Astrocyte (in vitro differentiated cells and primary cell): ENCODE data around the gene HPGDS. TPM values are rescaled to one million over a fixed set of nuclear protein-coding genes. Genes with fewer than 3 reads are reported as not detected.
A peak's percentile ranks its signal among the peaks of the same experiment; 100 is the strongest.
"Not testable (repeated sequence)": the region's sequence is repeated elsewhere in the genome, so short reads cannot be mapped to it uniquely, and the experiment has no call there.

Experiments
- DNase-seq: peaks from one replicate; pipeline ENCODE4 v3.0.0-alpha.2; 2010; ENCODE audit warnings: low read depth
- FAIRE-seq: peaks from 2 replicates; lab custom pipeline; 2011; peaks lifted over from hg19 to GRCh38; lab: Jason Lieb, UNC
- H2AFZ ChIP-seq: 2 replicates; pipeline ENCODE4 v1.6.0; 2012; ENCODE audit warnings: low read depth, low read length, inconsistent platforms
- H3K27ac ChIP-seq: 2 replicates; pipeline ENCODE4 v1.5.1; 2011; ENCODE audit warnings: low read depth, low read length, inconsistent platforms
- H3K27me3 ChIP-seq: 2 replicates; pipeline ENCODE4 v1.6.0; 2011; ENCODE audit warnings: low read length, inconsistent platforms; ENCODE audit not compliant: insufficient read depth
- H3K36me3 ChIP-seq: 2 replicates; pipeline ENCODE4 v1.5.1; 2011; ENCODE audit warnings: low read length, inconsistent platforms; ENCODE audit not compliant: insufficient read depth
- H3K4me1 ChIP-seq: 2 replicates; pipeline ENCODE4 v1.5.1; 2011; ENCODE audit warnings: low read length, inconsistent platforms; ENCODE audit not compliant: insufficient read depth
- H3K4me2 ChIP-seq: 2 replicates; pipeline ENCODE4 v1.6.0; 2012; ENCODE audit warnings: low read length, inconsistent platforms
- H3K4me3 ChIP-seq: 2 replicates; pipeline ENCODE4 v1.5.1; 2011; ENCODE audit warnings: low read depth, mild to moderate bottlenecking, low read length, inconsistent platforms; ENCODE audit not compliant: insufficient read depth
- H3K79me2 ChIP-seq: 2 replicates; pipeline ENCODE4 v1.6.0; 2012; ENCODE audit warnings: mild to moderate bottlenecking, low read length, inconsistent platforms; ENCODE audit not compliant: insufficient read depth
- H3K9ac ChIP-seq: 2 replicates; pipeline ENCODE4 v1.6.0; 2012; ENCODE audit warnings: mild to moderate bottlenecking, low read length, inconsistent platforms
- H3K9me3 ChIP-seq: 2 replicates; pipeline ENCODE4 v1.5.1; 2012; ENCODE audit warnings: low read depth, mild to moderate bottlenecking, low read length, inconsistent platforms; ENCODE audit not compliant: insufficient read depth
- H4K20me1 ChIP-seq: 2 replicates; pipeline ENCODE4 v1.6.0; 2012; ENCODE audit warnings: low read length, inconsistent platforms; ENCODE audit not compliant: insufficient read depth
- H3K27ac Mint-ChIP-seq: one replicate; pipeline ENCODE4 v1.8.0; 2021; ENCODE audit warnings: mild to moderate bottlenecking, mixed read lengths; ENCODE audit not compliant: unreplicated experiment
- H3K27me3 Mint-ChIP-seq: one replicate; pipeline ENCODE4 v1.8.0; 2021; ENCODE audit warnings: low read depth, mixed read lengths; ENCODE audit not compliant: unreplicated experiment
- H3K36me3 Mint-ChIP-seq: one replicate; pipeline ENCODE4 v1.8.0; 2021; ENCODE audit warnings: low read depth, mixed read lengths; ENCODE audit not compliant: unreplicated experiment
- H3K4me1 Mint-ChIP-seq: one replicate; pipeline ENCODE4 v1.8.0; 2021; ENCODE audit warnings: low read depth, mixed read lengths; ENCODE audit not compliant: unreplicated experiment
- H3K4me3 Mint-ChIP-seq: one replicate; pipeline ENCODE4 v1.8.0; 2021; ENCODE audit warnings: mild to moderate bottlenecking, moderate library complexity, mixed read lengths; ENCODE audit not compliant: unreplicated experiment
- H3K9me3 Mint-ChIP-seq: one replicate; pipeline ENCODE4 v1.8.0; 2021; ENCODE audit warnings: mild to moderate bottlenecking, mixed read lengths; ENCODE audit not compliant: unreplicated experiment
- EZH2 ChIP-seq: IDR thresholded peaks from 2 replicates; pipeline ENCODE4 v1.6.1; 2012; ENCODE audit warnings: mild to moderate bottlenecking, low read length, inconsistent platforms; ENCODE audit not compliant: insufficient read depth
- total RNA-seq: library from RNA; stranded (reverse); gene quantifications from 2 replicates; pipeline ENCODE4 v1.2.1, GENCODE V29; 2021
- TF ChIP-seq, protein P1 (sequence below): IDR thresholded peaks from 2 replicates; pipeline ENCODE4 v1.5.1; 2011; ENCODE audit warnings: low read depth, mild to moderate bottlenecking, inconsistent platforms, low read length, moderate library complexity; ENCODE audit not compliant: insufficient read depth

Gene HPGDS
- total RNA-seq, 1 donor from 2014 or later = not detected

DNA sequence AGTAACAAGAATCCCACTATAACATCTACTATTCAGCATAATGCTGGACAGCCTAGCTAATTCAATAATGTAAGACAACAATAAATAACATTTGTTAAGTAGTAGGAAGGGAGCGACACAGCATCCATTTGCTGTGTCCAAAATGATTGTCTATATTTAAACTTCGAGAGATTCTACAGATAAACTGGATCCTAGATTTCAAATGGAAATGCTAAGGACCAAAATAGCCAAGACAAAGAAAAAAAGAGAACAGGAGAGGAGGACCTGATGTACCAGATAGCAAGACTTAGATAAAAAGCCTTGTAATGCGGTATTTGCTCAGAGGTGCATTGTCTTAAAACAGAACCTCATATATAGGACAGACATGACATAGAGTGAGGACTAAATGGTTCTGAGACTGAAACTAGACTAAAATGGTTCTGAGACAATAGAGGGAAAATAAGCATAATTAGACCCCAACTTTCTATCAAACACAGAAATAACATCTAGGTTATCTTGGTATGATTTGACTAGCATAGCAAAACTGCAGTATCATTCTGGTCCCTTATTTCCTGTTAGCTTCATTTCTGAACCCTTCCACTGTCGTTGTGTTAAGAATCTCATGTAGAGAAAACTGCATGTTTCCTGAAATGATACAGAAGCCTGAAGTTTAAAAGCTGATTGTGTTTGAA is 3.8 kb downstream of the HPGDS start:
- Mint-ChIP-seq H3K9me3 (no peaks in the 10 kb centered on the region), H3K4me3 (no peak overlapping the region), H3K36me3 (no peaks in the 10 kb centered on the region), H3K27me3 (no peaks in the 10 kb centered on the region), H3K4me1 (no peaks in the 10 kb centered on the region), H3K27ac (no peak overlapping the region)
- H3K4me2 ChIP-seq = no peak overlapping the region
- no peaks in the 10 kb centered on the region for H3K27me3 ChIP-seq
- no peak overlapping the region for H2AFZ ChIP-seq
- H3K4me3 ChIP-seq = no peak overlapping the region
- no peaks in the 10 kb centered on the region for H3K4me1 ChIP-seq
- no peaks in the 10 kb centered on the region for H3K9me3 ChIP-seq
- no peak overlapping the region for H3K27ac ChIP-seq
- no peaks in the 10 kb centered on the region for H4K20me1 ChIP-seq
- H3K36me3 ChIP-seq = no peaks in the 10 kb centered on the region
- no peak for FAIRE-seq
- H3K9ac ChIP-seq = no peak overlapping the region
- no peak for DNase-seq
- TF ChIP-seq, protein P1, sequence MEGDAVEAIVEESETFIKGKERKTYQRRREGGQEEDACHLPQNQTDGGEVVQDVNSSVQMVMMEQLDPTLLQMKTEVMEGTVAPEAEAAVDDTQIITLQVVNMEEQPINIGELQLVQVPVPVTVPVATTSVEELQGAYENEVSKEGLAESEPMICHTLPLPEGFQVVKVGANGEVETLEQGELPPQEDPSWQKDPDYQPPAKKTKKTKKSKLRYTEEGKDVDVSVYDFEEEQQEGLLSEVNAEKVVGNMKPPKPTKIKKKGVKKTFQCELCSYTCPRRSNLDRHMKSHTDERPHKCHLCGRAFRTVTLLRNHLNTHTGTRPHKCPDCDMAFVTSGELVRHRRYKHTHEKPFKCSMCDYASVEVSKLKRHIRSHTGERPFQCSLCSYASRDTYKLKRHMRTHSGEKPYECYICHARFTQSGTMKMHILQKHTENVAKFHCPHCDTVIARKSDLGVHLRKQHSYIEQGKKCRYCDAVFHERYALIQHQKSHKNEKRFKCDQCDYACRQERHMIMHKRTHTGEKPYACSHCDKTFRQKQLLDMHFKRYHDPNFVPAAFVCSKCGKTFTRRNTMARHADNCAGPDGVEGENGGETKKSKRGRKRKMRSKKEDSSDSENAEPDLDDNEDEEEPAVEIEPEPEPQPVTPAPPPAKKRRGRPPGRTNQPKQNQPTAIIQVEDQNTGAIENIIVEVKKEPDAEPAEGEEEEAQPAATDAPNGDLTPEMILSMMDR = no peak
- no peak for TF ChIP-seq EZH2
- H3K79me2 ChIP-seq = no peaks in the 10 kb centered on the region

DNA sequence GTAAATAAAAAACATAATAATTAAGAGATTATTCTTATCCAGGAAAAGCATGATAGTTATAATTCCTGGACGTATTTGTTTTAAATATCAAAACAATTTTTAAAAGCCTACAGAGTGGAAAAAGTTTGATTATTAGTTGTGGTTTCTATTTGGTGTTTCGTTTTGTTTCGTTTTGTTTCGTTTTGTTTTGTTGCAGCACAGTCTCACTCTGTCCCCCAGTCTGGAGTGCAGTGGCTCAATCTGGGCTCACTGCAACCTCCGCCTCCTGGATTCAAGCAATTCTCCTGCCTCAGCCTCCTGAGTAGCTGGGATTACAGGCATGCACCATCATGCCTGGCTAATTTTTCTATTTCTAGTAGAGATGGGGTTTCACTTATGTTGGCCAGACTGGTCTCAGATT is 5.8 kb downstream of the HPGDS start:
- H3K9ac ChIP-seq, H3K9me3 ChIP-seq, H2AFZ ChIP-seq, H3K4me3 ChIP-seq, H3K9me3 Mint-ChIP-seq, H3K4me3 Mint-ChIP-seq, H3K4me2 ChIP-seq, H3K27ac ChIP-seq, H3K36me3 ChIP-seq, H3K79me2 ChIP-seq, DNase-seq, H3K36me3 Mint-ChIP-seq, H3K4me1 ChIP-seq, H3K27me3 ChIP-seq, H3K4me1 Mint-ChIP-seq, H4K20me1 ChIP-seq, H3K27me3 Mint-ChIP-seq, FAIRE-seq: not testable (repeated sequence)
- peak overlapping the region; percentile 66 for H3K27ac Mint-ChIP-seq

DNA sequence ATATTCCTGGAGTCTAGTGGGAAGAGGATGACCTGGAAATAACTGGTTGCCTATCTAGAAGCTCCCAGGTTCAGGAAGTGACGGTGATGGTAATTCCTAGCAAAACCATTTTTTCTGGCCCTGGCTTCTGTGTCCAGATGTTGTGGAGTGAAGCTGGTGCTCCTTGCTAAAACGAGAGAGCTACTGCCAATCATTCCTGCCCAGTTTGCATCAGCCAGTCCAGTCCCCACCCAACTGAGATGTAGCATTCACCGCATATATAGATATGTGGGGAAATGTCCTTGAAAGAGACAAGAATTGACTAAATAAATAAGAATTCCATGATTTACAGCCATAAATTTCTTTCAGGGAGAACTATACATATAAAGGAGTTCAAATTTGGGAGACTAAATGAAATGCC is 6.3 kb downstream of the HPGDS start:
- Histone ChIP-seq H2AFZ (no peak overlapping the region), H3K9ac (no peak overlapping the region), H3K4me3 (no peak overlapping the region), H3K79me2 (no peaks in the 10 kb centered on the region), H4K20me1 (no peaks in the 10 kb centered on the region), H3K4me1 (no peaks in the 10 kb centered on the region), H3K27me3 (no peaks in the 10 kb centered on the region), H3K4me2 (no peak overlapping the region), H3K9me3 (no peaks in the 10 kb centered on the region), H3K27ac (no peak overlapping the region), H3K36me3 (no peaks in the 10 kb centered on the region)
- Mint-ChIP-seq H3K36me3 (no peaks in the 10 kb centered on the region), H3K27me3 (no peaks in the 10 kb centered on the region), H3K9me3 (no peaks in the 10 kb centered on the region), H3K4me1 (no peaks in the 10 kb centered on the region), H3K27ac (no peak overlapping the region), H3K4me3 (no peak overlapping the region)
- DNase-seq (no peak), FAIRE-seq (no peak)
- no peak for TF ChIP-seq EZH2
- TF ChIP-seq, protein P1 = no peak
